ENCODE measurements around the gene MYOD1.

The MYOD1 gene

DNA sequence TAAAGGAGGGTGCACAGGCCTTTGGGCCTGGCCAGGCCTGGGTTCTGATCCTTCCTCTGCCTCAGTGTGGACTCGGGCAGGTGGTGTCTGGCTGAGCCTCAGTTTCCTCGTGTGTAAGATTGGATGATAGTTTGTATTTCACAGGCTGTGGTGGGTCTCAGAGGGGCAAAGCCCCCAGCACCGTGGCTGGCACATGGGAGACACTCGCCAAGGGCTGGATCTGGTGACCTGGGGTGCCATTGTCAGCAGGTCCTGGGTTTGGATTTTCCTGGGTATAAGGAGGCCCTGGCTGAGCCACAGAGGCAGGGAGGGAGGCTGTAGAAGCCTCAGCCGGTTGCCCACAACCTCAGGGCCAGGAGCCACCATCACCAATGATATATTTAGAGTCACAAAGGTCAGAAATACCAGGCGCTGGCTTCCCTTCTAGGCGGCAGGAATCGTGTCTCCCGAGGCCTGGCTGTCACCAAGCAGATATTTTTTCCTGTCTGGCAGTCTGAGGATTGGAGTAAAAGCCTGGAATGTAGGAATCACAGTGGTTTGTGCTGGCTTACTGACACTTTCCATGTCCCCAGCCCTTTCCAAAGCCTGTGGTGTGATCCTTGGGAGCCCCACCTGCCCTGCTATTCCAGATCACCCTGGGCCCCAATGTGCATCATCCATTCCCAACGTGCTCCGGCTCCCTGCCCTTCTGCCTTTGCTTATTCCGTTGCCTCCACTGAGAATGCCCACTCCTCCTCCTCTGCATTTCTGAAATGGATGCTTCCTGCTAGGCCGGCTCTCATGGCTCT is 30.8 kb downstream of the MYOD1 start:
- DNase-seq (ENCODE audit: low spot score): no peak

GRCh38 chr11:17750801-17751165 is 31.4 kb downstream of the MYOD1 start:
- no peak for DNase-seq (ENCODE audit: low spot score)

DNA sequence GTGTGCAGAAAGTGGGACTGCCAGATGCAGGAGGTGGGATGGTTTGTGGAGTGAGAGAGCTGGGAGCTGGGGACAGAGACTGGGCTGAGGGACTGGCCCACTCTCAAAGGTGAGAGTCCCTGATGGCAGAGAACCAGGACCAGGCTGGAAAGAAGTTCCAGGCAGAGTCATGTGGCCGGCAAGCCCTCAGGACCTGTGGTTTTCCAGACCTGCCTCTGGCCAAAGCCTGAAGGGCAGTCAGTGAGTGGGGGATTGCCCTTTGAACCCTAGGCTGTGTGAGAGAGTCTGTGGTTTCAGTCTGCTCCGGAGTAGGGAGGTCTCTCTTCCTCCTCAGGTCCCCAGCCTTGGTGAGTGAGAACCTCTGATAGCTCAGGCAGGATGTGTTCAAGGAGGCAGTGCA is 32.2 kb downstream of the MYOD1 start:
- no peak for DNase-seq (ENCODE audit: low spot score)

GRCh38 chr11:17752144-17752543 is 32.8 kb downstream of the MYOD1 start:
- DNase-seq (ENCODE audit: low spot score): no peak

GRCh38 chr11:17753153-17753552 is 33.8 kb downstream of the MYOD1 start:
- no peak for DNase-seq (ENCODE audit: low spot score)

- DNase-seq (ENCODE audit: low spot score): no peak
Measured at GRCh38 chr11:17753641-17754040, 34.3 kb downstream of the MYOD1 start.

DNA sequence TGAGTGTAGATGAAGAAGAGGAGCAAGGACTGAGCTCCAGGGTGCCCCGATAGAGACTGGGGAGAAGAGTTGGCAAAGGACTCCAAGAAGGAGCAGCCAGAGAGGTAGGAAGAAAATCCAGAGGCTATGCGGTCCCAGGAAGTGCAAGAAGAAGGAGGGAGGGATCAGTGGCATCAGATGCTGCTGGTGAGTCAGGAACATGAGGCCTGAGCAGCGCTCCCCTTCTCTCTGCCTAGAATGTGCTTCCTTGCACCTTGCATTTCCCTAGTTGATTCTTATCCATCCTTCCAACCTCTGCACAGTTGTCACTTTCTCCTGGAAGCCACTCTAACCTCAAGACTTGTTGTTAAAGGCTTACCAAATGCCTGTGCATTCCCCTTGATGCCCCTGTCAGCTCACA is 36.5 kb downstream of the MYOD1 start:
- DNase-seq (ENCODE audit: low spot score): no peak

- DNase-seq (ENCODE audit: low spot score): peak; percentile 79
Measured at GRCh38 chr11:17760102-17761029, 41.0 kb downstream of the MYOD1 start.

DNA sequence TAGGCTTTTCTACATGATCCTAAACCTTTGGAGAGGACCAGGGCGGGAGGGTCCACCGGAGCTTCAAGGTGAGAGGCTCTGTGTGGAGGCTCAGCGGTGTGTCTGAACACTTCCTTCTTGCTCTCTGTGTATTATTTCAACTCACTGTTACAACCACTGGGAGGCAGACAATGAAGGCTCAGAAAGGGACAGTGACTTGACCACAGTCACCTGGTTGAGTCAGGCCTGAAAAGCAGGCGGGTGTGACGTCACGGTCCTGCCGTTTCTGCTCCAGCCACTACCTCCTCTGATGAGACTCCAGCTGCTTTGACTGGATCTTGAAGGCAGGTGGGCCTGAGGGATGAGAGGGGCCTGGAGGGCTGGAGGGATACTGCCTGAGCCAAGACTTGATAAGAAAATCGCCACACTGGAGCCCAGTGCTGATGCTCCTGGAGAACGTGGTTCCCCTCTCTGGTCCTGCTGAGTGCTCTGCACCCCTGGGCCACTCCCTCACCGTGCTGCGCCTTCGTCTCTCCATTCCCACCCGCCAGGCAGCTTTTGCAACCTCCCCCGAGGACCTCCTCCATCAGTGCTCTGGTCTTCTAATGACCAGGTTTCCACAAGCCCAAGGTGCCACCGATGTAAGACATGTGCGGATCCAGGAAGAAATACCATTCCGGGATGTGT is 43.1 kb downstream of the MYOD1 start:
- DNase-seq (ENCODE audit: low spot score): no peak

DNA sequence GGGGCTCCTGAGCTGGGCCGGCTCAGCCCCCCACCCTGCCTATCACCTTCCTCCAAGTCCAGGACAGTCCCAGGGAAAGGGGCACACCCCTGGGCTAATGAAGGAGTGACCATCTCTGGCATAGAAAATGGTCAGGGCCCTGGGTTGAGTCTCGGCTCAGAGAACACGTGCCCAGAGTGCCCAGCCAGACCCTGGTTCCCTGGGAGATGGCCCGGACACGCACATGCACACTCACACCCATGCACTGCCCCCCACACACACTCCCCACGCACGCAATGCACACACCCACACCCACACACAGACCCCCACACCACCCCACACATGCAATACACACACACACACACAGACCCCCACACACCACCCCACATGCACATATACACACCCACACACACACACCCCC is 43.9 kb downstream of the MYOD1 start:
- no peak for DNase-seq (ENCODE audit: low spot score)

GRCh38 chr11:17763703-17764102 is 44.3 kb downstream of the MYOD1 start:
- DNase-seq (ENCODE audit: low spot score): no peak

DNA sequence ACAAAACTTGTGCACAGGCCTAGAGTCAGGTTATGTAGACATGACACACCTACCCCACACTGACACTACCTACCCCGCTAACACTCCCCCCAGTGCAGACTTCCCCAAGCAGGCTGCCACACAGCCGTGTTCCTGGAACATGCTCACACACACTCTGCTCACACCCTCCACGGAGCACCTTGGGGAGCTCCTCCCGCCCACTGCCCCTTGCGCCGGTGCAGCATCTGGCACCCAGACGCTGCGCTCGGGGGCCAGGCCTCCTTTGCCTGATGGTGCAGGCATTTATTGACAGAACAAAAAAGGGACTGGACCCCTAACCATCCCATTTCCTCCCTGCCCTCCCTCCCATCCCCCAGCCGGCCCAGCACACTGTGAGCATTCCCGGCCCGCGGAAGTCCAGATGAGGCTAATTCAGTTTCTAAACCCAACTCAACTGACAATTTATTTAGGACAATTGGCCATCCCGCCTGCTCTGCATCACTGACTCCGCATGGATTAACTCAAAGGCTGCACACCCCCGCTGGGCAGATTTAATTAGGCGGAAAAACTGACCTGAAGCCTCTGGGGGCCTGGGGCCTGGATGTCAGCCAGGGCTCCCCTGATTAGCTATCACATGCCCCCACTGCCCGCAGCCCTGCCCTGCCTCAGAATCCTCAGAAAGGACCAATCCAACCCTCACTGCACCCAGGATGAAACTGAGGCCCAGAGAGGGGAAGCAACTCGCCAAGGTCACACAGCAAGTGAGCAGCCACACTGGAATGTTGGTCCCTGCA is 45.3 kb downstream of the MYOD1 start:
- peak; percentile 81 for DNase-seq (ENCODE audit: low spot score)

GRCh38 chr11:17765356-17766072 is 46.1 kb downstream of the MYOD1 start:
- DNase-seq (ENCODE audit: low spot score): peak; percentile 76

DNA sequence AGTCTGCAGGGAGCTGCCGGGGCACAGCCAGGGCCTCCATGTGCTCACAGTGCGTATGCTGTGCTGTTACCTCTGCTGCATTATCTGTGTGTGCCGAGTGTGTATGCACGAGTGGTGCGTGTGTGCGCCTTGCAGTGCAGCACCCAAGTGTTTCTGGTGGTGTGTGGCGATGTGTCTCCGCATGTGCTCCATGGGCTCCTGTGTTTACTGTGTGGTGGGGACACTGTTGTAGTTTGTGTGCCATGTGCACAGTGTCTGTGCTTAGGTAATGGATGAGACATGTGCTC is 46.6 kb downstream of the MYOD1 start:
- no peak for DNase-seq (ENCODE audit: low spot score)

GRCh38 chr11:17766590-17766989 is 47.2 kb downstream of the MYOD1 start:
- DNase-seq (ENCODE audit: low spot score): no peak

- DNase-seq (ENCODE audit: low spot score): no peak
Measured at GRCh38 chr11:17767301-17767885, 48.0 kb downstream of the MYOD1 start.

- DNase-seq (ENCODE audit: low spot score): no peak
Measured at GRCh38 chr11:17767914-17768313, 48.5 kb downstream of the MYOD1 start.

GRCh38 chr11:17768547-17768946 is 49.2 kb downstream of the MYOD1 start:
- no peak for DNase-seq (ENCODE audit: low spot score)

- no peak for DNase-seq (ENCODE audit: low spot score)
Measured at GRCh38 chr11:17769218-17769617, 49.8 kb downstream of the MYOD1 start.

DNA sequence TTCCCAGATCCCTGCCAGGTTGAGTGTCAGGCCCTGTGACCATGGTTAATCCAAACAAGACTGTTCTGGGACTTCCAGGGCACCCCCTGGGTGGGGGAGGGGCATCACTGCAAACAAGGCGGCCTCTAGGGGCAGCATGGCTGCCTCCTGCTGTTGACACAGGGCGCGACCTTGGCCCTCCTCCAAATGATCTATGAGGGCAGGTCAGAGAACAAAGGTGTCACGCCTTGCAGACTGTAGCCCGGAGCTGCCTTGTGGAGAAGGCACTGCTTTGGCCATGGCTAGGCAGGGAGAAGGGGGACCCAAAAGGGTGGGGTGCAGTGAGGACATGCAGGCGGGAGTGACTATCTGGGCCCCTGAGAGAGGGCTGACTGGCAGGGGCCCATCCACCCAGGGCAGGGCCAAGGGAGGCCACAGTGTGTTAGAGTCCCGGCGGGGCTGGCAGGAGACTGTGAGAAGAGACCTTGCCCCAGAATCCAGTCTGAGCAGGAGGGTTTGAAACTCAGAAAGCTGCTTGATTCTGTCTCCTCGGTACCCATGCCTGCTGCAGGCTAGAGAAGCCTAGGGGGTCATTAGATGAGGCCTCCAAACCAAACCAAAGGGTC is 50.8 kb downstream of the MYOD1 start:
- no peak for DNase-seq (ENCODE audit: low spot score)

- no peak for DNase-seq (ENCODE audit: low spot score)
Measured at GRCh38 chr11:17770917-17771316, 51.5 kb downstream of the MYOD1 start.

Measured in ecto neural progenitor cell (in vitro differentiated cells).